GM19240 (cell line): Measurements from ENCODE around the gene TLE4.
"Not testable (repeated sequence)": the region's sequence is repeated elsewhere in the genome, so short reads cannot be mapped to it uniquely, and the experiment has no call there.

Source experiments
- DNase-seq: peaks from one replicate; pipeline ENCODE4 v3.0.0; 2011; ENCODE audit warnings: low spot score; ENCODE audit not compliant: insufficient read length

Gene TLE4

DNA sequence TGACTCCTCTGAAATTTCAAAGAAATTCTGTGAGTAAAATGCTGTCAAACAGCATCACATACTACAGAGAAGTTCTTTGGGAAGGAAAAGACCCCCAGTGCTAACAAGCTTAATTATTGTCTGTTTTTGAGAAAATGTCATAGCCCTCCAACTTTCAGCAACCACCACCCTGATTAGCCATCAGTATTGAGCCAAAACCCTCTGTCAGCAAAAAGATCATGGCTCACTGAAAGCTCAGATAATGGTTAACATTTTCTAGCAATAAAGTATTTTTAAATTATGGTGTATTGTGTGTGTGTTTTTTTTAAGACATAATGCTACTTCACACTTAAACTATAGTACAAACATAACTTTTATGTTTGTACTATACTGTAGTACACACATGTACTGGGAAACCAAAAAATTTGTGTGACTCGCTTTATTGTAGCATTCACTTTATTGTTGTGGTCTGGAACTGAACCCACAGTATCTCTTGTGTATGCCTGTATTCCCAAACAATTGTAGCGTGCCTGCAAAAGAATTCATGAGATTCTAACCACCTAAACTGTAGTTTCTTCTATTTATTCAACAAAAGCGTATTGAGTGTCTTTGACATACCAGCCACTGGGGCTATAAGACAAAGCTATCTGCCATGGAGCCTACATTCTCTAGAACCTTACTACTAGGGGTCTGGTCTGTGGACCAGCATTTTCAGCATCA is 31.6 kb downstream of the TLE4 start:
- no peak for DNase-seq

DNA sequence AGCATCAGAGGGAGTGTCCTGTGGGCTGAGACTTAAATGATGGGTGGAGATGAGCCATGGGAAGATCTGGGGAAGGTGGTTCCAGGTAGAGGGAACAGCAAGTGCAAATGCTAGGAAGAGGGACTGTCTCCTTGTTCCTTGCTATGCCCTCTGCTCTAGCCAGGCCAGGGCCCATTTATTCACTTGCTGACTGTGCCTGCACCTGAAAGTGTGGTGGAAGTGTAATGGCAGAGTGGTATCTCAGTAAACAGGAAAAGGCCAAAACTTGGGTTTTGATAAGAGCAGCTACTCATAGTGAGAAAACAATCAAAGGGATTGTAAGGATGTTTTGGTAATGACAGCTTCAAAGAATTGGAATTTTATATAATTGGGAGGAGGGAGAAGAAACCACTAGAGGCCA is 32.4 kb downstream of the TLE4 start:
- no peak for DNase-seq

DNA sequence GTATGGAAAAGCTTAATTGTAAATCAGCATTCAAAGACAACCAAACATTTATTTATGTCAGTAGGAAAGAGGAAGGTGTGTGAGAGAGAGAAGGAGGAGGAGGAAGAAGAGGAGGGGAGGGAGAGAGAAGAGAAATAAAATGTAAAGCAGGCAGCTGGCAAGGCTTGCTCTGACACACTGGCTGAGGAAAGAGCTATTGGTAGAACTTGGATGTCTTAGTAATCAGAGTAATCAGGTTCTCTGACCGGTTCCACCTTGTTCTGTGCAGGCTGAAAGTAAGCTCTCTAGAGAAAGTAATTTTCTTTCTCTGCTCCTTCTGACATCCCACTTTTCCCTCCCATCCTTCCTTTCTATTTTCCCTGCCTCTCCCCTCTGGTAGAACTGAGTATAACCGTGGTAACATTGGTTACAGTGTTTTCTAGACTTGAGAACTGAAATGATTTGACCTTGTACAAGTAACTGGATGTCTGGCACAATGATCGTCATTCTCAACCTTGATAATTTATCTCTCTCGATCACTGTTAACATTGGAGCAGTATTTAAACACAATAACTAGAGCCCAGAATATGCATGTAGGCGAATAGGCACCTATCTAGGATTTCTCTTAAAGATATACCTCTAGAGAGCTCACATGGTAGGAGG is 33.3 kb downstream of the TLE4 start:
- DNase-seq, result no peak

DNA sequence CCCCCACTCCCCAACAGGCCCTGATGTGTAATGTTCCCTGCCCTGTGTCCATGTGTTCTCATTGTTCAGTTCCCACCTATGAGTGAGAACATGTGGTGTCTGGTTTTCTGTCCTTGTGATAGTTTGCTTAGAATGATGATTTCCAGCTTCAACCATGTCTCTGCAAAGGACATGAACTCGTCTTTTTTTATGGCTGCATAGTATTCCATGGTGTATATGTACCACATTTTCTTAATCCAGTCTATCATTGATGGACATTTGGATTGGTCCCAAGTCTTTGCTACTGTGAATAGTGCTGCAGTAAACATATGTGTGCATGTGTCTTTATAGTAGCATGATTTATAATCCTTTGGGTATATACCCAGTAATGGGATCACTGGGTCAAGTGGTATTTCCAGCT is 34.8 kb downstream of the TLE4 start:
- DNase-seq, result not testable (repeated sequence)

DNA sequence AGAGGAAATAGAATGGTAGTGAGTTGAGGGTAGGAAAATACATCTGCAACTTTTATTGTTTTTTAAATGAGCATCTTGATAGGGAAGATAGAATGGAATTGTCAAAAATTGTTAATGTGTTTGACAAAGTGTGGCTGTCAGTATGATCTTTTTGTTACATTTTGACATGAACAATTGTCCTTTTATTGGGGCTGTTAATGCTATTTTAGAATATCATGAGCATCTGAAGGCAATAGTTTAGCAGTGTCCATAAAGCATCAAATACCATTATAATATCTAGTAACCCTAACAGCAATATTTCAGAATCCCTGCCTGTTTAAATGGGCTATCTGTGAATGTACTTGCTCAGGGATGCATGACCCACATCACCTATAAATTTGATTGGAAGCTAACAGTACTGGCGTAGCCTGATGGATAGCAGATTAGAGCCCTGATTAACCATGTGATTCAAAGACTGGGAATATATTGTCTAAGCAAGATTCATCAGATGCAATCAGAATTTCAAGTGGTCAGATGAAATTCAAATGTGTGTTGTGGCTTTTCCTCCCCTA is 37.8 kb downstream of the TLE4 start:
- no peak for DNase-seq

DNA sequence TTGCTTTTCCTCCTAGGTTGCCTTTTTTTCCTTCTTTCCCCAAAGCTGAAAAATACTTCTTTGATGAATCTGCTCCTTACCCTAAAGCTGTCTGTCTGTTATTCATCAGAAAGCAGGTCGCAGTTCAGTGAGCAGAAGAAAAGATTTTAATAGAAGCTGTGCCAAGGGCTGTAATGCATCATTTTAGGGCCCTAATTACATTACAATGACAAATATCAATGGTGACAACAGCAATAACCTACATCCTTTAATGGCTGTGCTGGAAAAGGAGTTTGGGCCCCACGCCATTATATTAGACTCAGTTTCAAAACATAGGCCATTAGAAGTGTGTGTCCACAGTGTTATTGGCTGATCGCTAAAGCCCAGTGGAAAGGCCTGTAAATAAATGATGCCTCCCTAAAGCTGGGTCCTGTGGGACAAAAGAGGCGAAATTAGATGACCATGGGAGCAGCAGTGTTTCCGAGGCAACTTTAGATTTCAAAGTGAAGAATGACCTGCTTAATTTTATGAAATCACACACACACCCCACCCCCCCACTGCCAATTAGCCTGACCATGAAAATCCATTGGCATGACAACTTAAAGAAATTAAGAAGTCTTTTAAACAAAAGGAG is 38.4 kb downstream of the TLE4 start:
- no peak for DNase-seq

DNA sequence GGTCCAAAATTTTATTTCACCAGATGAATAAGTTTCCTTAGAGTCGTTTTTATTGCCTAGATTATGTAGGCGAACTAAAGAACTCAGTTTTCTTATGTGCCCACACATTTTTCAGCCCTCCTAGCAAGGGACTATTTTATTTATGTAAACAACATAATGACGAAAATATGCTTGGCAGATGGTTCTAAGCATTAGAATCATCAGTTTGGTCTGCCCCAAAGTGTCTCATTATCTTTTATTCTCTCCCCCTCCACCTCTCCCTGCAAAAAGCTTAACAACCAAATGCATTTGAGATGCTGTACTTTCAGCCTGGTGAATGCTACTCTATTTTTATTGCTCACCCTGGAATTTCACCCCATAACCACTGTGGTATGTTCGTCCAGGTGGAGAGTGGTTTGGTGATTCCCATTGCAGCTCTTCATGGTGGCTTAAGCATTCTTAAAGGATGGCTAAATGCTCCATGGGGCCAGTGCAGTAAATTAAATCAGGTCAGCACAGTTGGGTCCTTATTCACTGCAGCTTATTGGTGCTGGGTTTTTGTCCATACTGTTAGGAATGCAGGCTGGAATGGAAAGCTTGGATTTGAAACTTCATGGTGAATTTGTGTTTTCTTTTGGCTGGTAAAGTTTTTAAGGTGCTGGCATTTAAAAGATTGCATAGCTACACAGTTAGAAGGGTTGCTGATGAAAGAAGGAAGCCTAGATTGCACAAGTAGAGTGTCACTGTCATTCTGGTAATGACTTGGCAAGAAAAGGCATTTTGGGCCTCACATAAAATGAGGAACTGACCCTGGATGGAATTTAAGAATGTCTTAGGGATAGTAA is 39.2 kb downstream of the TLE4 start:
- no peak for DNase-seq

DNA sequence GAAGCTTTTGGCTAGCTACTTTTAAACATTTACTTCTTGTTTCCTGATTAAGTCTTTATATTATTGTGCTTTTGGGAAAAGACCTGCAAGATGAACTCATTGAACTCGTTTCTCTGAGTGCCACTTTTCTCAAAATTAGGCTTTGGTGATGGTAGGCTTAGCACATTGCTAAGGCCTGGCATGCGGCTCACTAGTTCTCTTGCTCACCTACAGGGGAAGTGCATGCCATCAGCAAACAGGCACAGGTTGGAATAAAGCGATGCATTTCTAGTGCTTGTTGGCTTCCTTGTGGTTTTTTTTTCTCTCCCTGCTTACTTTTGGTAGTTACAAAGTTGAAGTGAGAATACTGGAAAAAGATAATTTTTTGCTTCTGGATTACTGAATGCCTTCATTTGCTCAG is 41.4 kb downstream of the TLE4 start:
- DNase-seq, result no peak

DNA sequence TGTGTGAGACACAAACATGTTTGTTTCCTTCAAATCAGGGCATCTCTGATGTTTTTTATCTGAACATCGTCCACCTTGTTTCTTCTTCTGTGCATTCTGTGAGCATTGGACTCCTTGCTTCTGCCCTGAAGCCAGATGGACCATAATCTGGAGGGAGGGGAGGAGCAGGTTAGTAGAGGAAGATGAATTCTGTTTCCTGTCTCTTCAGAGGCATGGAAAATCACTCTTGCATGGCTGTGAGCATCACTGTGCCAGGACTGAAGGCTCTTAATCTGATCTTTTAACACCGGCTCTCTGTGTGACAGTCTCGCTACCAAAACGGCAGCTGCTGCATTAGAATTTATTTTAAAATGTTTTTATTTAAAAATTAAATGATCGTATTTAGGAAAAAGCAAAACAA is 43.3 kb downstream of the TLE4 start:
- no peak for DNase-seq

DNA sequence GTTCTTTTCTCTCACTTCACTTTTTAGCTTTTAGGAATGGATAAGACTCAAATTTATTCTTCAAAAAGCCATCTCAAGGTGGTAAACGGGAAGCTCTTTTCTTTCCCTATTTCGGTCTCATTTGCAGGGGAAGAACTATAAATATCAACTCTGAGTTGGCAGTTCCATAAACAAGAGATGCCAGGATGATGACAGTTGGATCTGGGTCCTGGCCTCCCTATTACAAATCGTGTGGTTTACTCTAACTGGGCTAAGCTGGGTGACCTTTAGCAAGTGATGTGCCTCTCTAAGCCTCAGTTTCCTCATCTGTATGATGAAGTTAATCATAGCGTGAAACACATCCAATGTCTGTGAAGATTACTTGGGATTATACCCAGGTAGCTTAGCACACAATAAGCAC is 44.2 kb downstream of the TLE4 start:
- no peak for DNase-seq

DNA sequence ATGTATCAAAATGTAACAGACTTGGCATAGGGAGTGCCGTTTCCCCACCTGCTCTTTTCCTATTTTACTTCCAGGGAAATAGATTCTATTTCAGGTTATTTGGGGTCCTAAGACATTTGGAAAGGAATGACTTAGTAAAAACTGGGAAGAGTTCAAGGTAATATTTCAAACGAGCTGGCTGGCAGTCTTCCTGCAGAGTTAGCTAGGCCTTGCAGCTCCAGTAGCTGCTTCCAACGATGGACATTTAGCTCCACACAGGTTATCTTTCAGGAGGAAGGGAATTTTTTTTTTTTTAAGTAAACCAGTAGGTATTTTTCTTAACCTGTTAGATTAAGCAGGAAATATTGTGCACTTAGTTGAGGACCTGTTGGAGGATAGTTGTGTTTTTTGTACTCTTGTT is 45.2 kb downstream of the TLE4 start:
- DNase-seq, result no peak

DNA sequence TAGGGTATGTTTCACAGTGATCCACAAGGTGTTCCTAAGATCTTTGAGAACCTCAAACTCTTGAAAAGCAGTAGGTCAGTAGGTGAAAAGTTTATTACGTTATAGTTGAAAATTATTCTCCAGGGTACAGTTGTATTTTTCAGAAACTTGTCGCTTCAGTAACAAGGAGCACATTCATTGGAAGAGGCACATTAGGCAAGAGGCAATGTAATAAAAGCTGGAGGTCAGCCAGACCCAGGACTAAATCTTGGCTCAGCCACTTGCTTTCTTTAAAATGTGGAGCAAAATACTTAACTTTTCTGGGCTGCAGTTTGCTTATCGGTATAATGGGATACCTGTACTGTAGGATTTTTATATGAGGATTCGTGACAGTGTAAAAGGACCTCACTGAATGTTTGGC is 45.6 kb downstream of the TLE4 start:
- no peak for DNase-seq

DNA sequence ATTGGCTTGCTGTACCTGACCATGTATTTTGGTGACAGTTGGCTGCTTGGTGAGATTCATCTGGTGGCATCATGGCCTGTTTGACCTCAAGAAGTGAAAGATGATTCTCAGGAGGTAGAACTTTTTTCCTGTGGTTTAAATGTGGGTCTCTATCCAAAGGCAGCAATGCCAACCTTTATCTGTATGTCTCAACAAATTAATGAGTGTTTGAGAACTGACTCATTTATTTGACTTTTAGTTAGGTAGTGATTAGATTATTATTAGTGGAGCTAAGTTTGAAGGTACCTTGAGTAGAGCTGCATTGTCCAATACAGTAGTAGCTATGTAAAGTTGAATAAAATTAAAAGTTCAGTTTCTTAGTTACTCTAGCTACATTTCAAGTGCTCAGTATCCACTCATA is 48.2 kb downstream of the TLE4 start:
- no peak for DNase-seq

DNA sequence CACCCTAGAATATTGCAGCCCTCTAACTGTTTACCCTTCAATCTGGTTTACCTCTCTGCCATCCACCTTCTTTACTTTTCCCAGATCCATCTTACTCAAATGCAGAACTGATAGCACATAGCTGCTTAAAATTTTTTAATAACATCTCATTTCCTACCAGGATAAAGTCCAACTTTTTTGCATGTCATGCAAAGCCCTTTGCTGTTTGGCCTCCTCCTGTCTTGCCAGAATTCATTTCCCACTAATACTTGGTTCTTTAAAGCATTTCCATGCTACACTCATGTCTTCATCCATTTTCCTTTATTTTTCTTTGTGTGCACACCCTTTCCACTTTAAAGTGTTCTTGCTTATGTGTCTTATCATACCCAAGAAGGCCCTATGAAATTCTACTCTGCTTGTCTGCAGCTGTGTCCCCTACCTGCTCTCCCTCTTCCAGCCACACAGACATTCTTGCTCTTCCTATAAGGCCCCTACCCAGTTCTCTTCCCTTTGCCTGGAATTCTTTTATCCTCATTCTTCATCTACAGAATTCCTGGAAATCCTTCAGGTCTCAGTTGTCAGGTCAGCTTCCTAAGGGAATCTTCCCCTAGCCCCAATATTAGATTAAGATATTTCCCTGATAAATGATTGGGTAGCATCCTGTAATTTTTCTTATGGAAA is 50.3 kb downstream of the TLE4 start:
- no peak for DNase-seq

DNA sequence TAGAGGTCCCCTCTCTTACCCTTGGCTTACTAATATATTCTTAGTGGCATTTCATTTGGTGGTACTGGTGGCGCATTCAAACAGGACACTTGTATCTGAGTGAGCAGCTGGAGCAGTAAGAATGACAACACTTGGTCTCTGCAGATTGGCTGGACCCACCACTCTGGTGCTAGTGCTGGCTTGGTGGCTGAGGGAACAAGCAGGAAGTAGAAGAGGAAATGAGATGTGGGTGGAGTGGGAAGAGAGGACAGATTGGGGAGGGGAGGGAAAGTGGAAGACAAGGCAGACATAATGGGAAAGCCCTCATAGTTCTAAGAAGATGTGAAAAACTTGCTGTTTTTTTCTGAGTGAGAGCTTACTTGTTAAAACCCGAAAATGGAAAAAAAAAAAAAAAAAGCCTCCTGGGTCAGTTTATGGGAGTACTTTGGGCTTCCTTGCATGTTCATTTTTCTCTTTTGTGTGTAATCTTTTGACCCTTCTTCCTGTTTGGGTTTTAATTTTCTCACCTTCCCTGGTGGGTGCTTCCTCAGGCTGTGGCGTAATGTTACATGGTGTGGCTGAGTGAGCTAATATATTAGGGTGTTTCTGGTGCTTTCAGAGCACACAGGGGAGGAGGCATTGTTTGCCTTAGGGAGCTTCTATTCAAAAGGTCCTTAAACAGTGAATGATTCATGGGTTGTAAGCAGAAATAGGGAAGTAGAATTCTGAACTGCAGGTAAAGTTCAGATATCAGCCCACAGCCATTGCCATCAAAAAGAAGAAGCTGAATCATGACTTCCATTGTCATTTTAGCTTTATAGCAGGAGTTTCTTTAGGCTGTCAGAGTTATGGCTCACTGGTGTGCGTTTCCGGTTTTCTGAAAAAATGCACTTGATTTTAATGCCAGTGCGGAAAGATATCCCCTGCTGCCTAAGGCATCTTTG is 52.3 kb downstream of the TLE4 start:
- peak; percentile 7 for DNase-seq

DNA sequence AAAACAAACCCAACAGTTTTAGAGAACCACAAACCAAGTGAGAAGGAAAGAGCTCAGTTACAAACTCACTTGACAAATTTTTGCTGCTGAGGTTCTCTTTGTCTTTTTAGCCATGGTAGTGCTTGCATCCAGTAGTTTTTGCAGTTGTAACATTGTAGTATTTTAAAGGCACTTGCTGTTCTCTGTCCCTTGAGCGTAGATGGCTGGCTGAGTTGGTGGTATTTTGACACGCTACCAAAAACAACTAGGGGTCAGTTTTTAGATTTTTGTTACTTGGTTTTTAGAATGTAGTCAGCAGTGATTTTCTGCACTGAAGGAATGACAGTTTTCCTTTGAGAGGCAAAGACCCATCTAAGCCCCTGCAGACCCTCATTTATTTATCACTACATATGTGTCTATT is 58.0 kb downstream of the TLE4 start:
- no peak for DNase-seq

DNA sequence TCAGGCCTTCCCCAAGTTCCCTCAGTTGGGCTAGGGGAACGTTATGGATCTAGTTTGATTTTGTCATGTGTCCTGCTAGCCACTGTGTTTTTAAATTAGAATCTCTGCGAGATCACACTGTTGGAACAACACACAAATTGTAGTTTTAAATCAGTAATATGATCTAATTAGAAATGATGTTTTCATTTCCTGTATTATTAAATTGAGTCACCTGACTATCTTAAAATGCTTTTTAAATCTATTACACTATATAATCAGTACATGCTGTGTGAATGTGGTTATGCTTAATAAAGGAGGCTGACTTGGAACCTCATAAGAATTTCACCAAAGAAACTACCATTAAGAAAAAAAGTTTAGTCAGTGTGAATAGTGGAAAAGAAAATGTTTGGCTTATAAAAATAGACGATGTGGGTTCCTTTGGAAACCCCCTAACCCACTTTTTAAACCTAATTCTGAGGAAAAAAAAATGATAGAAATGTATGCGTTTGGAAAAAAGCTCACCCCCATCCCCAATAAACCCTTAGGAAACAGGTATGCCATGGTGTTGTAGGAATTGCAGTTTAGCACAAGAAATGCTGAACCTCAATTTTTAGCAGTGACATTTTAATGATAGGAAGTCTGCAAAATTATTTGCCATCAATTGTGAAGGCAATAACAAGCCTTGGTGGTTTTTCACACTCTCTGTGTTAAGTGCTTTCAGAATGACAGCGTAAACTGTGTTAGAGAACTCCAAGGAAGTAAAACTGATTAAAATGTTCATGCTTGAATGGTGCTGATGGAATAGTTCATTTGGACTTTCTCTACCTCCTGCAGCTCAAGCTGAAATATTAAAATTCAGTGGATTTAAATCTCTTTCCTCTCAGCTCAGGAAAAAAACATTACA is 59.0 kb downstream of the TLE4 start:
- DNase-seq, result no peak

DNA sequence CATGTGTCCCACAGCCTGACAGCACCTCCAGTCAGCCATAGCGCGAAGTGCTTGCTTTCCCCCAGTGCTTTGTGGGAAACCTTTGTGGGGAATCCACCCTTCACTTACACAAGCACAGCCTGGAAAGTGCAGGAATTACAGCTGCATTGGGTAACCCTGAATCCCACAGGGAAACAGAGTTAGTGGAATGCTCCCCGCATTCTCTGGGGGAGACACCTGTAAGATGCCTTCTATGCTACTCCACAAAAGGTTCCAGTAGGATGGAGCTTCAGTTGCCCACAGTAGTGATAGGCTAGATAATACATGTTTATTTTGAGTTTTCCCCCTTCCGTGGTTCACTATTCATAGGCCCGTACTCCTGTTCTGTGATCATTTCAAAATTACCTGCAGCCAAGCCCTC is 60.3 kb downstream of the TLE4 start:
- no peak for DNase-seq

DNA sequence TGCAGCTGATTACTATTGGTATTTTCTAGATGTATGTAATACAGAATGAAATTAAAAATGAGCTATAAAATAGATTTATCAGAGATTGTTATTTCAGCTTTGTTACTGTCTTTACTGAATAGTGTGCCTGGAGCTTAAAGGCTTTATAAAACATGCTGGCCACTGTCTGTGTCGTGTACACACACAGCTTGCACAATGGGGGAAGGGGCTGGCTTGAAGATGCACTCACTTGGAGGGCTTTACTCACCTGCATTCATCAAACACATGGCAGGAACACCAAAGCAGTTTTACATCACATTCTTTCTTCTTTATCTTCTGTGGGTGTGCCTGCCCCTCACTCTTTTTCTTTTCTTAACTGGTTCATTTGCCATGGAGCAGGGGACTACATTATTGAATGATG is 60.9 kb downstream of the TLE4 start:
- no peak for DNase-seq
